GM12874 (cell line): Measurements from ENCODE around the gene ZNF418.

Source experiments
- TF ChIP-seq, protein P1 (sequence below): IDR thresholded peaks from 2 replicates; pipeline ENCODE4 v1.5.1; 2011; ENCODE audit warnings: low read depth, mild to moderate bottlenecking, control low read depth, low read length, moderate library complexity; ENCODE audit not compliant: insufficient read depth

ZNF418 gene

DNA sequence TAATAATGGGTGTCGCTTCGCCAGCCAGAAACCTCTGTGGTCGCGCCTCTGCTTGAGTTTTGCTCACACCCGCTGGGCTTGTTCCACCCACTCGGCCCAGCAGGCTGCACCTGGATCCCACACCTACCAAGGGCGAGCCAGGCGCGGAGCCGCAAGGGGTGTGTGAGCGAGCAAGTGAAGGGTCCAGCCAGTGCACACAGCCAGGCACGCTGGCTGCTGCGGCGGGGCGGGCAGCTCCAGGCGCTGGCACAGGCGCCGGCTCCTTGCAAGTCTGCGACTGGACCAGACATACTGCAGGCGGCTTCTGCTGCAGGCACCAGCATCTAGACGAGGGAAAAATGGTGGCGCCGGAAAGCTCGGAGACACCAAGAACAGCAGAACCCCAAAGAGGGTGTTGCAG is 14.1 kb upstream of the ZNF418 start:
- TF ChIP-seq, protein P1, sequence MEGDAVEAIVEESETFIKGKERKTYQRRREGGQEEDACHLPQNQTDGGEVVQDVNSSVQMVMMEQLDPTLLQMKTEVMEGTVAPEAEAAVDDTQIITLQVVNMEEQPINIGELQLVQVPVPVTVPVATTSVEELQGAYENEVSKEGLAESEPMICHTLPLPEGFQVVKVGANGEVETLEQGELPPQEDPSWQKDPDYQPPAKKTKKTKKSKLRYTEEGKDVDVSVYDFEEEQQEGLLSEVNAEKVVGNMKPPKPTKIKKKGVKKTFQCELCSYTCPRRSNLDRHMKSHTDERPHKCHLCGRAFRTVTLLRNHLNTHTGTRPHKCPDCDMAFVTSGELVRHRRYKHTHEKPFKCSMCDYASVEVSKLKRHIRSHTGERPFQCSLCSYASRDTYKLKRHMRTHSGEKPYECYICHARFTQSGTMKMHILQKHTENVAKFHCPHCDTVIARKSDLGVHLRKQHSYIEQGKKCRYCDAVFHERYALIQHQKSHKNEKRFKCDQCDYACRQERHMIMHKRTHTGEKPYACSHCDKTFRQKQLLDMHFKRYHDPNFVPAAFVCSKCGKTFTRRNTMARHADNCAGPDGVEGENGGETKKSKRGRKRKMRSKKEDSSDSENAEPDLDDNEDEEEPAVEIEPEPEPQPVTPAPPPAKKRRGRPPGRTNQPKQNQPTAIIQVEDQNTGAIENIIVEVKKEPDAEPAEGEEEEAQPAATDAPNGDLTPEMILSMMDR = no peak

DNA sequence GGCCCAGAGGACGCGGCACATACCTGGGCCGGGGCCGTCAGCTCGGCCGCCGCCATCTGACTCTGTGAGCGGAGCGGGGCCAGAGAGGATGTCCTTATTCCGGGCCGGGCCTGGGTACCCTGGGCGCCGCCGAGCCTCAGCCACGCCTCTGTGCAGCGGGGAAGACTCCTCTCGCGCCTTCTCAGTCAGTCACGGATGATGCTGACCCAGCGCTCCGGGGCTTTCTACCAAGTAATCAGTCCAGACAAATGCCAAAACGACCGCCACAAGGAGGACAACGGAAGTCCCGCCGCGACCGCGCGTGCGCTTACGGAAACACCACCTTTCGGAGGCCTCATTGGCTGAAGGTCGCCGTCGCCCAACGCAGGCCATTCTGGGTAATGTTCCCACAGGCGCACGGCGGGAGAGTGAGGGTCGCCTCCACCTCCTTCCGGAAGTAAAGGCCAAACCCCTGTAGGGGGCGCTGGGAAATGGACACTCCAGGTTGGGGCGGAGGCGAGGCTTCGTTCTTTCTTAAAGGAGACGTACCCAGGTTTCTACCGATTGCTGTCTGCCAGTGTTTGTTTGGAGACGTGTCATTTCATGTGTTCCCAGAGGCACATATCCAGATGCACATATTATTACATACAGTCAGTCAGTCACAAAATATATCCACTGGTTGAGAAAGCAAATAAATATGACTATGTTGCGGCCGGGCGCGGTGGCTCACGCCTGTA is 12.4 kb upstream of the ZNF418 start, which contains the start of gene ZNF256:
TSS of gene ZNF256 (minus strand) at position 288 of the 716 bp plus-strand sequence. CDS start at position 56, 232 bp downstream.
- TF ChIP-seq, protein P1 = peak; percentile 61

DNA sequence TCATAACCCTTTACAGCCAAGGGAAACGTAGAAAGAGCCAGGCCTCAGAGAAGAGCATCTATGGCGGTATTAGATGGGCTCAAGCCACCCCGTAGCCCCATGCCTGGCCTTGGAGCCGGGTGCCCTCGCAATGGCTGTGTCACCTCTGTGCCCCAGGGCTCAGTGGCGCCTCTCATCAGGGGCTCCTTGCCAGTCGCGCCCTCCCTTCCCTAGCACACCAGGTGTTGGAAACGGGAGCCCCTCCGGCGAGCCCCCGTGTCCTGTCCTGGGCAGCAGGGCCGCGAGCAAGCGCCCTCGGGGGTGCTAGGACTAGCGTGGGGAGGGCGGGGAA is 11.9 kb upstream of the ZNF418 start:
- TF ChIP-seq, protein P1 = no peak

DNA sequence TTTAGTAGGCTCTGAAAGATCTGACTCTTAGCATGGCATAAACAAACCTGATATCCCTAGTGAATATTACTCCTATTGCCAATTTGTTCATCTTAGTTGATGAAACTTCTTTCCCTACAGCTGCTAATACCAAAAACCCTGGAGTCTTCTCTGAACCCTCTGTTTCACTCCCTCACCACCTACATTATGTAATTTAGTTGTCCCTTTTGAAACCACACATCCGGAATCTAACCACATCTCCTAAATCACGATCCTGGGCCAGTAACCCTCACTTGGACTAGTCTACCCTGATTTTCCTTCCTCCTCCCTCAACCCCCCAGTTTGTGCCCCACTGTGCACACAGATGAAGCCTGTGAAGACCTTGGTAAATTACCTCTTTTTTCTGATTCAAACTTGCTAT is 11.1 kb upstream of the ZNF418 start:
- TF ChIP-seq, protein P1 = no peak

DNA sequence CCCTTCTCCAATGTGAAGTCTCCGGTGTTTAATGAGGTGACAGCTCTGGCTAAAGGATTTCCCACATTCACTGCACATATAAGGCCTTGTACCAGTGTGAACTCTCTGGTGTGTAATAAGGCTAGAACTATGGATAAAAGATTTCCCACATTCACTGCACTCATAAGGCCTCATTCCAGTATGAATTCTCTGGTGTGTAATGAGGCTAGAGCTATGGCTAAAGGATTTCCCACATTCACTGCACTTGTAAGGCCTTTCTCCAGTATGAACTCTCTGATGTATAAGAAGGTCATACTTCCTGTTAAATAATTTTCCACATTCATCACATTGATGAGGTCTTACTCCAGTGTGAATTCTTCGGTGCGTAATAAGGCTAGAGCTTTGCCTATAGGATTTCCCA is 6.4 kb upstream of the ZNF418 start:
- TF ChIP-seq, protein P1 = no peak

DNA sequence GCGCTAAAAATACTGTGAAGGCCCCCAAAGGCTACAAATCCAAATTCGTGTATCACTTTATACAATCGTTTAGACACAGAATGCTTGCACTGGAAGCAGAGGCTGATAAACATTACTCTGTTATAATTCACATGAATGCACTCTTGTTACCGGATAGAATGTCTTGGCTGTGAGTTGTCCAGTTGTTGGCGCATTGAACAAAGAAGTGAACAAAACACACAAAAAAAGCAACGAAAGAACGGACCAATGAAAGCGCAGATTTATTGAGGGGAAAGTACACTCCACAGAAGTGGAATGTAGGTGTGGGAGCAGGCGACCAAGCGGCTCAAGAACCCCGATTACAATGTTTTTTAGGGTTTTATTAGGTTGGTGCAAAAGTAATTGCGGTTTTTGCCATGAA is 529 bp upstream of the ZNF418 start:
- TF ChIP-seq, protein P1 = no peak

DNA sequence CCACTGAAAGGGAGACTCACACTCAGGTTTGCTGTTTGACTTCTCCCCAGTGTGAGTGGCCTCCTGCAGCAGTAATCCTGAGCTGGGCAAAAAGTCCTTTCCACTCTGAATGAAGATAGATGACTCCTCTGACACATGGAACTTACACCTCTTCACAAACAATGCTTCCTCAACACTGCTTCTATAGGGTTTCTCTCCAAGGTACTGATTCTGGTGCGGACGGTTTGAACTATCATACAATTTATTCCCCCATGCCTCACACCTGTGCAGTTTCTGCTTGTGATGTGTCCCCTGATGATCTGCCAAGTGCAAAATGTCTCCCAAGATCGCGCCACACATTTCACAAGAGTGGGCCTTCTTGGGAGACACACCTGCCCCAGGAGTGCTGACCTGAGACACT is 7.6 kb downstream of the ZNF418 start:
- TF ChIP-seq, protein P1 = no peak
